NCI-H2029 treated with DMSO at 0.1 percent for 48 hours (cell line): ENCODE results near the gene SMYD5.

ENCODE experiments used
- DNase-seq: peaks from one replicate; lab custom pipeline; 2025; lab: John Stamatoyannopoulos, UW

SMYD5 gene

GRCh38 chr2:73205611-73206010, 8.4 kb upstream of the SMYD5 start:
- DNase-seq: no peak

GRCh38 chr2:73208258-73208657, 5.8 kb upstream of the SMYD5 start:
- no peak for DNase-seq

- DNase-seq: no peak
Measured at GRCh38 chr2:73210019-73210418, 4.0 kb upstream of the SMYD5 start.

DNA sequence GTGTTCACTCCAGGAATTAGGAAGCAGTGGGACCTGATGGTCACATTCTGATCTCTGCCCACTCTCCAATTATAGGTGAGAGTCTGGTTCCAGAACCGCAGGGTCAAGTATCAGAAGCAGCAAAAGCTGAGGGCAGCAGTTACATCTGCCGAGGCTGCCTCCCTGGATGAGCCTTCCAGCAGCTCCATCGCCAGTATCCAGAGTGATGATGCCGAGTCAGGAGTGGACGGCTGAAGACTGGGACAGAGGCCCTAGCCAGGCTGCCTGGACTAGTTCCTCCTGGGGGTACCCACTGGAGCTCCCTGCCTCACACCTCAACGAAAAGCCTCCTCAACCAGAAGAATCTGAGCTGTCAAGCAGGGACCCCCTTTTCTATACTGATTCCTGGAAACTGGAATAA, 3.3 kb upstream of the SMYD5 start:
- no peak for DNase-seq

DNA sequence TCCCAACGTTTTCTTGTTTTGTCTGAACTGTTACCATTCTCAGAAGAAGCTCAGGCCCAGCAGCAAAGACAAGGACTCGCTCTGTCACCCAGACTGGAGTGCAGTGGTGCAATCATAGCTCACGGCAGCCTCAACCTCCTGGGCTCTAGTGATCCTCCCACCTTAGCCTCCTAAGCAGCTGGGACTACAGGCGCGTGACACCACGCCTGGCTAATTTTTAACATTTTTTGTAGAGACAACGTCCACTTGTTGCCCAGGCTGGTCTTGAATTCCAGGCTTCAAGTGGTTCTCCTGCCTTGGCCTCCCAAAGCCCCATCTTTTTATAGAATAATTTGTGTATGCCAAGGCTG, 2.0 kb upstream of the SMYD5 start:
- DNase-seq: no peak

DNA sequence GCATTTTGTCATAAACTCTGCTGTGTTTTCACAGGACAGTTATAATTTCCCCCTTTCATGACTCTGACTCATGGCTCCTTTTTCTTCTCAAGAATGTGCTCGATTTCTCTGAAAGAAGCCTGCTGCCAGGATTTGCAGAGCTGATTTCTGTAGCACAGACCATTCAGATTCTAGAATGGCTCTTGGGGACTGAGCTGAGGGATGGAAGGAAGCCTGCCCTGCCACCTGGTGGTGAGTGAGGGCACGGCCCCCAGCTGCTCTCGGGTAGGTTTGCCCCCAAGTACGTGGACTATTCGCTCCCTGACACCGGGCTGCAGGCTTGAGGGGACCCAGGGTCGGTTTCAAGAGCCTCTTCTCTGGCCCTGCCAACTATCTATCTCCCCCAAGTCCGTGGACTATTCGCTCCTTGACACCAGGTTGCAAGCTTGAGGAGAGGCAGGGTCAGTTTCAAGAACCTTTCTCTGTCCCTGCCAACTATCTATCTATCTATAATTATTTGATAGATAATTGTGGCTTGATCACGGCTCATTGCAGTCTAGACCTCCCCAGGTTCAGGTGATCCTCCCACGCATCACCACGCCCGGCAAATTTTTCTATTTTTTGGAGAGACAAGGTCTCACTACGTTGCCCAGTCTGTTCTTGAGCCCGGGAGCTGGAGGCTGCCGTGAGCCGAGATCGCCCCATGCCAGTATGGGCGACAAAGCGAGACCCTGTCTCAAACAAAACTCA, 1.4 kb upstream of the SMYD5 start:
- peak; percentile 19 for DNase-seq

- no peak for DNase-seq
Measured at GRCh38 chr2:73215254-73215653, 1.2 kb downstream of the SMYD5 start.

- no peak for DNase-seq
Measured at GRCh38 chr2:73217160-73217559, 3.1 kb downstream of the SMYD5 start.

GRCh38 chr2:73217826-73218225, 3.8 kb downstream of the SMYD5 start:
- DNase-seq: no peak

- DNase-seq: no peak
Measured at GRCh38 chr2:73218298-73218697, 4.3 kb downstream of the SMYD5 start.

DNA sequence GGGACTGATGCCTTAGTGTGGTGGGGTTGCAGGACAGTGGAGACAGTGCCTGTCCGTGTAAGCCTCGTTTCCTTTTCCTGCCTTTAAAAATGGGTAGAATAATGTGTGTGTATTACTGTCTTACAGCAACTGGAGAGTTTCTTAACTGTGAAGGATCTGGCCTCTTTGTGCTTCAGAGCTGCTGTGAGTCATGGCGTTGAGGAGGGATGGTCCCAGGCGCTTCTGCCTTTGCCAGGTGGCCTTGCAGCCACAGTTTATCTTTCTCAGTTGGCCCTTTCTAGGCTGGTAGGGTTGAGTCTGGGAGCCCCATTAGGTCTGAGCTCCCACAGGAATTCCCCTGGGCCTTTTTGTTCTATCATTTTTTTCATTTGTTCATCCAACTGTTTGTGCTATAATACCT, 9.8 kb downstream of the SMYD5 start:
- no peak for DNase-seq

GRCh38 chr2:73225513-73226360, 11.7 kb downstream of the SMYD5 start:
- no peak for DNase-seq

DNA sequence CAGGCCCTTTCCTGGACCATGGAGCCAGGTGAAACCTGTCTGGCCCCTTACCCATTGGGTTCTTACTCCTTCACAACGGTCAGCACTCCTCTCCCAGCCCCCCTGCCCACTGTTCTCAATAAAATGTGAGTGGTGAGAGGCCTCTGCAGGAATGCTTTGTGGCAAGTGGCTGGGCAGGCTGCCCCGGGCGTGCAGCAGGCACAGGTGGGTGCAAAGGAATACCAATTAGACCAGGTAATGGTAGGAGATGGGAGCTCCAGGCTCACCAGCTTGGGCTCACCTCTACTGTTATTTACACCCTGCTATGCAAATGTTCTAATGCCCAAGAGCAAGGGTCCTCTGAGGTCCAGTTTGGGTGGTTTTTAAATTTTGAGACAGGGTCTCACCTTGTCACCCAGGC, 13.0 kb downstream of the SMYD5 start:
- DNase-seq: no peak

DNA sequence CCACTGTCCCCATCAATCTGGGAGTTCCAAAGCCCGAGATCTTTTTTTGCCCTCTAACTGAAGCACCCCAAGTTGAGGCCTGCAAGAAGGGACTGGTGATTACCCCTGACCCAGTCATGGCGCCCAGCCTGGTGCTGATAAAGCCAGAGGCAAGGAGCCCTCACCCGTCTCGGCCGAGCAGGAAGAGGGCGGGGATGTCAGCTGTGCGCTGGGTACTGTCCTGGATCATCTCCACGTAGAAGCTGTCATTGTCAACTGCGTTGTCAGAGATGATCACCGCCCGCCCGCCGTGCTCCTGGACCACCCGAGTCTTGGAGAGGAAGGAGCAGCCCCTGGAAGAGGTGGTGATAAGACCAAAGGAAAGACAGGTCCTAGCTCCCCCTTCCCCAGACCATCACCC, 14.6 kb downstream of the SMYD5 start:
- no peak for DNase-seq

DNA sequence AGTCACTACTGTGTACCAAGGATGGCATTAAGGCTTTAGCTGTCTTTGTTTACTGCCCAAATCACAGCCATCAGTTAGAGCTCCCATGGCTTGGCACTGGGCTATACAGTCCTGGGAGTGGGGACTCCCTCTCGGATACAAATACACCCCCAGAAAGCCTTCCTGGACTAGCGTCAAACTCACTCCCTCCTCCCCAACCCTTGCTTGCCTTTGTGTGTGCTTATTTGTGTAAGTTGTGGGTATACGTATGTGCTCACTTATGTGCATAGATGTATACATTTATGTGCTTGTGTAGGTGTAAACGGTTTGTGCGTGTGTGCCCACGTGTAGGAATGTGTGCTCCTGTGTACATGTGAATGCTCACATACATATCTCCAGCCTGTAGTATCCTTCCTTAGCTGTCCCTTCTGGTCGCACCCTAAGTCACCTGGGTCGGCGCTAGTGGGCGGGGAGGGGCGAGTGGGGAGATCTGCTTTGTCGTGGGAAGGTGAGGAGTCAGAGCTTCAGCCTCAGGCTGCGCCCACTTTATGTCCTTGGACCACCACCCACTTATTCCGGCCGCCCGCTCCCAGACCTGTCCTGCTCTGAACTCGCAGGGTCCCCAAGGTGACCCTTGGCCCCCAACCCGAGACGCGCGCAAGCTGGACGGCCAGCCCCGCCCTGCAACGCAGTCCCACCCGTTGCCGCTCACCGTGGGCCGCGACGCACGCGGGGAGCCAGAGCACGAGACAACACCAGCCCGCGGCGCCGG, 18.5 kb downstream of the SMYD5 start:
- DNase-seq: no peak

GRCh38 chr2:73233154-73233931, 19.3 kb downstream of the SMYD5 start, which contains the start of gene PRADC1:
PRADC1 (minus strand) TSS chr2:73233239; CDS start chr2:73233160, 79 bp downstream.
- DNase-seq: peak; percentile 92

GRCh38 chr2:73233932-73234832, 20.1 kb downstream of the SMYD5 start, which contains the start of gene CCT7:
CCT7 (plus strand) TSS chr2:73234308; CDS start chr2:73234379, 71 bp downstream.
- peak; percentile 55 for DNase-seq

GRCh38 chr2:73235315-73236028, 21.4 kb downstream of the SMYD5 start:
- DNase-seq: no peak

- no peak for DNase-seq
Measured at GRCh38 chr2:73237168-73237567, 23.1 kb downstream of the SMYD5 start.

- no peak for DNase-seq
Measured at GRCh38 chr2:73238149-73238548, 24.1 kb downstream of the SMYD5 start.
